ENCODE results near the gene CDKN2AIPNL.

The CDKN2AIPNL gene, protein sequence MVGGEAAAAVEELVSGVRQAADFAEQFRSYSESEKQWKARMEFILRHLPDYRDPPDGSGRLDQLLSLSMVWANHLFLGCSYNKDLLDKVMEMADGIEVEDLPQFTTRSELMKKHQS

DNA sequence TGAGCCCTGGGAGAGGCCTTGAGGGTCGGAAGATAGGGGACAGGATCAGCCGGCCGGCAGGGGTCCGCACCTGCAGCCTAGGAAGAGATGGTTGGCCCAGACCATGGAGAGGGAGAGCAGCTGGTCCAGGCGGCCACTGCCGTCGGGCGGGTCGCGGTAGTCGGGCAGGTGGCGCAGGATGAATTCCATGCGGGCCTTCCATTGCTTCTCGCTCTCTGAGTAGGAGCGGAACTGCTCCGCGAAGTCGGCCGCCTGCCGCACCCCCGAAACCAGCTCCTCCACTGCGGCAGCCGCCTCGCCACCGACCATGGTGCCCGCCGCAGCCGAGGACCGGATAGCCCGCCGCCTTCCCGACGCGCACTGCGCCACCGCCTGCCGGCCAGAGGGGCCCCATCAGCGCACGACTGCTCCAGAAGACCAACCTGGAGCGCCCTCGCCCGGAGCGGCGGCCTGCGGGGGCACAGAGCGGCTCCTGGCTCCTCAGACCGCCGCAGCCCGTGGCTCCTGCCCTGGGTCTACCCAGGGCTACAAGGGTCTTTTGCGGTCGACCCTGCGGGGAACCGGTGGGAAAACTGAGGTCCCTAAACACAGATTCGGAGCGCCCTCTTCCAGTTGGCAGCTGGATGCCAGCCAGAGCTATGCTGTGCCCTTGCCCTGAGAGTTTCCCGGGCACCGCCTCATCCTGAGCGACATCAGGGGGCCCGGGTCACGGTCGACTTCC is at the start of gene CDKN2AIPNL:
Gene CDKN2AIPNL, minus strand, starts transcription at position 336 of the 721 bp plus-strand sequence. Its CDS starts 27 bp downstream, at position 309.
- peak; percentile 93 for DNase-seq

DNA sequence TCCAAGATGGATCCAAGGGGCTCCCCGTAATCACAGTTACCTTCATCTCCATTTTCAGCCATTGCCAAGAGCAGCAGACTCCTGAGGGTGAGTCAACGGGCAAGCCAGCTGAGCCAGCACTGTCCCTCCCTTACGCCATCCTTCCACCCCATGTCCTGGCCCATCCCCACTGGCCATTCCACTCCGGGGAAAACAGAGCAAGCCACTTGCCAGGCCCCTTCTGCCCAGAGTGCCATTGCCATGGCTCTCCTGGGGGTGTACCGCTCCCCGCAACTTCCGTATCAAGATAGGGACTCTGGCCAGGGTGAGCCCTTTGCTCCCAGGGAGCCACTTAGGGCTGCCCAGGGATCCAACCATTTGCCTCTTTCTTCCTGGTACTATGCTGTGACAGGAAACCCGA is 48.9 kb upstream of the CDKN2AIPNL start:
- no peak for DNase-seq

DNA sequence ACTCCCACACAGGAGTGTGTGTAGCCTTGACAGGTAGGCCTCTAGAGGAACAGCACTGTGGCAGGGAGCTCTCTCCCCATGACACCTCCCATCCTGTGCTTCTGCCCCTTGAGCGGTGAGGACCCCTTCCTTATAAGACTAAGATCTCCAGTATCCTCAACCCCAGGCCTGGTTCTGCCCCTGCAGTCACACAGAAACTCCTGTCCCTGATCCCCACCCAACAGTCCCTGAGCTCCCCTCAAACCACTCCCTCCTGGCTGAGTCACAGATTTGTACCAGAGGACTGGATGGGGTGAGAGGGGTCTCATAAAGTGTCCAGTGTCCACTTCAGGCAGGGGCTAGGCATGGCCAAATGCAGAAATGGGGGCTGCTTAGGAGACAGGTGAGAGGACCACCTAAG is 47.8 kb upstream of the CDKN2AIPNL start:
- DNase-seq: no peak

DNA sequence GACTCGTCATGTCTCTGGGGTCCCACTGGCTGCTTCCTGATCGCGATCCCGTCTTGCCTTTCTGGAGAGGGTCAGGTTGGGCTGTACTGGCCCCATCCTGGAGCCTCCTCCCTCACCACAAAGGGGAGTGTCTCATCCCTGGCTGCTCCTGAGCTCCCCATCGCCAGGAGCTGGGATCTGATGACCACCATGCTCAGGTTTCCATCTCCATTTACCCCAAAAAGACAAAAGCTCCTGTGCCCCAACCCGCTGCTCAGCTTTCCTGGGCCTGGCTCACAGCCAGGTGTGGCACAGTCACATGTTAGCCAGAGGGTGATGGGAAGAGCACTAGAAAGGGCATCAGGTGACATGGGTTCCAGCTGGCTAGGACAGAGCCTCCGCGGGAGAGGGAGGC is 47.3 kb upstream of the CDKN2AIPNL start:
- DNase-seq: no peak

DNA sequence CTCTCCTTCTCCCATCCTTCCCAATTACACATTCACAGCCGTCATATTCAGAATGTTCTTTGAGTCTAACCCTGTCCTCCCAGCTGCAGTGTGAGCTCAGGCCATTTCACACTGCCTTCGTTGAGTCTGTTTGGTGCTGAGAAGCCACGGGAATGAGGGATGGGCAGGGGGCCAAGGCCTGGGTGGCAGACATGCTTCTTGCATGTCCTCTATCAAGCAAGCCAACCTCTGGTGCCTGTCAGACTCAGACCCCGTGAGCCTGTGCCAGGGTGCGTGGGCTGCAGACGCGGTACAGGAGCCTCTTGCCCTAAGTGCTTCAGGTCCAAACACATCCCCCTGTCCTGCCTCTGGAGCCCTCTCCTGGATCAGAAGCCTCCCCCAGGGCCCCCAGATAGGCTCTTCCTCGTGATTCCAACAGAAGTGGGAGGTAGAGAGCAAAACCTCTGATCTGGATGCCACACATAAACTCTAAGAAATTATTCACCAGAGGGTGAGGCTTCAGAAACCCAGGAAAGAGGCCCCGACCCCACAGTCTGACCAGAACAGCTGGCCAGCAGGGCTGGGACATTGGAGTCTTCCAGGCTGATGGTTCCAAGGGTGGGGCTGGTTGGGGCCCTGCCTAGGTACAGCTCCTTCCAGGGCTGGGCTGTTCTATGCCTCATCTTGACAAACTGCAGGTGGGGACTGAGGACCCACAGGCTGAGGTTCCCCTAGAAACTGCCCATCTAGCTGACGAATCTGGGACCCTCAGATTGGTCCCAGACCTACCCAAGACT is 46.7 kb upstream of the CDKN2AIPNL start:
- no peak for DNase-seq

DNA sequence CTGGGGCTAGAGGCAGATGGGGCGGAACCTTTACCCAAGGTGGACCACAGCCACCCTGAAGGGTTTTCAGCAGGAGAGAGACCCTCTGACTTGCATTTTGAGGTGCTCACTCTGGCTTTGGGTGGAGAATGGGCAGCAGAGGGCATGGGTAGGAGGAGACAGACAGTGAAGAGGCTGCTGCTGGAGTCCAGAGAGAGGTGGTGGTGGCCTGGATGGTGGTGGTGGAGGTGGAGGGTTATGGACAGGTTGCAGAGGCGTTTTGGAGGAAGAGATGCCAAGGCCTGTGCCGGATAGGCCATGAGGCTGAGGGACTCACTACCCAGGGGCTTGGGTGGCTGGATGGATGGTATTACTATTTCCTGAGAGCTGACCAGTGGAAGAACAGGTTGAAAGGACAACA is 46.1 kb upstream of the CDKN2AIPNL start:
- no peak for DNase-seq

DNA sequence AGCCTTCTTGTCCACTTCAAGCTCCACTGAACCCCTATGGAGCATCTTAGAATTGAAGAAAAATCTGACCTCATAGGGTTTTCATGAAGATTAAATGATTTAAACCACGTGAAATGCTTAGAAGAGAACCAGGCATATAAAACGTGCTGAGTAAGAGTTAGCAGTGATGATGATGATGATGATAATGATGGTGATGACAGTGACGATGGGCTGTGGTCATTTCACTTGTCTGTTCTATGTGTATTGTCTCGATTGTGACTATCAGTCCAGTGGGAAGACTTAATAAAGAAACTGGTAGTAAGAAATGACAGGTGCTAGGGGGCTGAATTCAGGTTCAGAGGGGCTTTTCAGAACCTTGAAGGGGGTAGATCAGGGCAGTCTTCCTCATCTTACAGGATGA is 45.1 kb upstream of the CDKN2AIPNL start:
- no peak for DNase-seq

DNA sequence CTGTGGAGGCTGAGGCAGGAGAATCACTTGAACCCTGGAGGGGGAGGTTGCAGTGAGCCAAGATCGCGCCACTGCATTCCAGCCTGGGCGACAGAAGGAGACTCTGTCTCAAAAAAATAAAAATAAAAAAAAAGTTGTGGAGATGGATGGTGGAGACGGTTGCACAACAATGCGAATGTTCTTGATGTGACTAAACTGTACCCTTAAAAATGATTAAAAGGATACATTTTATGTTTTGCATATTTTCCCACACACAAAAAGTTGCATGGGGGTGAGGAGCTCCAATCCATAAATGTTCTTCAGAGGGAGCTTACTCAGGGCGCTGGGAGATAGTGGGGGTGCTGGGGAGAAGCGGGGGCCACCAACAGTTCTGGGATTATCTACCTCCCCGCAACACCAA is 43.8 kb upstream of the CDKN2AIPNL start:
- no peak for DNase-seq

DNA sequence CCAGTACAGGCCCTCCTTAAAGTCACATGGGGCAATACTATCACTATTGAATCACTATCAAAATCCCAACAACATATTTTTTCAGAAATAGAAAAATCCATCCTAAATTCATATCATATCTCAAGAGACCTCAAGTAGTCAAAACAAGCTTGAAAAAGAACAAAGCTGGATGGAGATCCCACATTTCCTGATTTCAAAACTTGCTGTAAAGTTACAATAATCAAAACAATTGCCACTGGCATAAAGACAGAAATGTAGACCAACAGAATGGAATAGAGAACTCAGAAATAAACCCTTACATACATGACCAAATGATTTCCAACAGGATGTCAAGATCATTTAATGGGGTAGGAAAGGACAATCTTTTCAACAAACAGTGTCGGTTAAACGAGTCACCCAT is 41.3 kb upstream of the CDKN2AIPNL start:
- DNase-seq: no peak

DNA sequence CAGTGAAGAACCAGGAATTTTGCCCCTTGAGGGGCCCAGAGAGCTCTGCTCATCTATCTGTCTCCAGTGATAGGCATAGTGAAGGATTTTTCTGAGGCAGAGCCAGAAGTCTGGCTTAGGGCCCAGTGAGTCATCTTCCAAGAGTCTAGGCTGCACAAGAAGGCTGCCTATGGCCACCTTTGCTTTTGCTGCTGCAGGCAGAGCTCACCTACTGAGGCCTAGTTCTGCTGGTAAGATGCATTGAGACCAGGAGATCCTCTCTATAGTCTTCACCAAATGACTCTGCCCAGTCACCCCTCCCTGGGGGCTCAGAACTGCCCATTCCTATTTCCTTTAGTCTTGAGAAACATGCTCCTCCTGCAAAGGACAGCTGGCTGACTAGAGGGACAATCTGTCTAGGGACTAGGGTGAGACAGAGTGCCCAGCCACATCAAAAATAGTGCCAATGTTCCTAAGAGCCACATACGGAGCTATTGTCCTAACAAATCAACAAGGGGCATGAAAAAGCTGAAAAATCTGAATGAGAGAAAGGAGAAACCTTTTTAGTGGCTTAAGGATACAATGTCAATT is 40.3 kb upstream of the CDKN2AIPNL start:
- no peak for DNase-seq

DNA sequence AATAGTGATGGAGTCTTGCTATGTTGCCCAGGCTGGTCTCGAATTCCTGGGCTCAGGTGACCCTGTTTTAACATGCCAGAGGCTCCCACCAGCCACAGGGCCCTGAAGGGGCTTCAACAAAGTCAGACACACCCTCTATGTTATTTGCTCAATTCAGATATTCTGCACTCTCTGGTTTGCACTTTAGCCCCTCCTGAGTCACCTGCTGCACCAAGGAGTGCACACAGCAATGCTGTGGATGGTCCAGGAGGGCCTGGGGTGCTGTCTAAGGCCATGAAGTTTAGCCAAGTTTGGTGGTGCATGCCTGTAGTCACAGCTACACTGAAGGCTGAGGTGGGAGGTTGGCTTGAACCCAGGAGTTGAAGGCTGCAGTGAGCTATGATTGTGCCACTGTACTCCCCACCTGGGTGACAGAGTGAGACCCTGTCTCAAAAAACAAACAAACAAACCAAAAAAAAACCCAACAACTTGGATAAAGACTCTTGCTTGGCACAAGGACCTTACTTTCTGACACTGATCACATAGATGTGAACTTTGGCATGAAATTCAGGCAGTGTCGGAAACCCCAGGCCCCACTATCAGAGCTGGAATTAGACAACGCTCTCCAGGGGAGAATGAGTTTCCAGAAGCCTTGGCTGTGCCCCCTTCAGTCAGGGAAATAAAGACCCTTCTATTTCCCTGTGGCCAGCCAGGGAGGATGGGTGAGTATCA is 39.7 kb upstream of the CDKN2AIPNL start:
- no peak for DNase-seq

DNA sequence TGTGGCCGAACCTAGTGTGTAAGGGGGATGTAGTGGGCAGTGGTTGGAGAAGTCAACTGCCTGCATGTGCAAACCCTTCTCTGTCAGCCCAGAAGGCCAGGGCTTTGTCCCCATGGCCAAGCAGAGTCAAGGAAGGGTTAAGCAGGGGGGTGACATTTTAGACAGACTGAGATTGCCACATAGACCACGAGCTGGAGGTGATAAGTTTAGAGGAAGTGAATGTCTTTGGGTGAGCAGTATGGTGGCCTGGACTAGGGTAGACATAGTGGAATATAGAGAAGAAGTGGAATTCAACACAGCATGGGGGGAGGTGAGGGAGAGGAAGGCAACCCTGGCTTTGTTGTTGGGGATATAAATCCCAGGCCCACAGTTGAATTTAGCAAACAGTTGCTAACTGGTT is 38.7 kb upstream of the CDKN2AIPNL start:
- no peak for DNase-seq

DNA sequence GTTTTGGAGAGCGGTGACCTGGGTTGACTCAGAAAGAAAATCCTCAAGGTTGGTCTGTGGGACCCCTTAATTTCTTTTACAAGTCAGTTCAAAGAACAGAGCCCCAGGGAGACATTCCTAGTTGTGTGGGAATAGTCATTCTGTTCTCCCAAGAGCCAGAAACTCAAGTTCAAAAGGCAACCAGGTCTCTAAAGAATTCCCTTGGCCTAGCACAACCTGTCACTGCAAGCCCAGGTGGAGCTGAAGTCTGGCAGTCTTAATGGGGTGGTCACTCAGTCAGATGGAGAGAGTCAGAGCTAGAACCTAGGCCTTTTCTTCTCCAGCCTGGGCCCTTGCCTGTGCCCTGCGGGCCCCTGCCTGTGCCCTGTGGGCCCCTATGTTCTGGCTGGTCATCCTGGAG is 37.5 kb upstream of the CDKN2AIPNL start:
- DNase-seq: no peak

DNA sequence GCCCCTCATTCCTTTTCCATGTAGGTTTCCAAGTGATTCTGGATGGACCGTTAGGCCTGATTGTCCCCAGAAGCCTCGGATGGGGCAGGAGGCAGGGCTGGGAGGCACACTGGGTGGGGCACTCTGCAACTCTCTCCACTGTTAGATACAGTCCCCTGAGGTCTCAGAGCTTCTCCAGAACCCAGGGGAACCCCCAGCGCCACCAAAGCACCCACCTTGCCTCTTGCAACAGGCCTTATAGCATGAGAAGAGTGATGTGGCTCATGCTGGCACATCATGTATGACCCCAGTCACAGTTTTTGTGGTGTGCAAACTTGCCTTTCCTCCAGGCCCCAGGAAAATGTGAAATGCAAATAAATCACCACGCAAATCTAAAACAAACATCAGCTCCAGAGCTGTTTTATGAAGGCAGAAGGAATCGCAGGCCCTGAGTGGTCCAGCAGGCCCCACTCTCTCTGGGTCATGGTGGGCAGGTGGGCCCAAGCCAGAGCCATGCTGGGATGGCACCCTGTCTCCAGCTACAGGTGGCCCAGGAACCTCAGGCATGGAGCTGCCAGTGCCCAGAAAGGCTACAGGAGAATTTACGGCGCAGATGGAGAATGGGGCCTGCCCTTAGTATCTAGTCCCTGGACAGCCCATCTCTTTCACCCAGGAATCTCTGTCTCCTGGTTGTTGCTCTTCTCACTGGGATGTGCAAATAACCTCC is 36.3 kb upstream of the CDKN2AIPNL start:
- DNase-seq: no peak

DNA sequence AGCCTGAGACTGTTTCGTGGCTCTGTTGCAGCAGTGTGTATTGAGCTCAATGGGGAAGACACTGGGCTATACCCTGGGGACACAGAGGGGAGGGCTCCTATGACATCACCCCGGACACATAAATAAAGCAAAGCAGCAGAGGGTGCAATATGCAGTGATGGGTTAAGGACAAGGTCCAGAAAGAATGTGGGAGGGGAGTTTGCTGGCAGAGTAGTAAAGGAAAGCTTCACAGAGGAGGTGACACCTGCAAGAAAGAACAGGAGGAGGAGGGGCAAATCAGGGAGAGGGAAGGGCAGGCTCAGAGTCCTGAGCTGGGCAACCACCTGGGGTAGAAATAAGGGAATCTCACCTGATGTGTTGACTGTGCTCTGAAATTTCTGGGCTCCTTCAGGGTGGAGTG is 35.3 kb upstream of the CDKN2AIPNL start:
- no peak for DNase-seq

DNA sequence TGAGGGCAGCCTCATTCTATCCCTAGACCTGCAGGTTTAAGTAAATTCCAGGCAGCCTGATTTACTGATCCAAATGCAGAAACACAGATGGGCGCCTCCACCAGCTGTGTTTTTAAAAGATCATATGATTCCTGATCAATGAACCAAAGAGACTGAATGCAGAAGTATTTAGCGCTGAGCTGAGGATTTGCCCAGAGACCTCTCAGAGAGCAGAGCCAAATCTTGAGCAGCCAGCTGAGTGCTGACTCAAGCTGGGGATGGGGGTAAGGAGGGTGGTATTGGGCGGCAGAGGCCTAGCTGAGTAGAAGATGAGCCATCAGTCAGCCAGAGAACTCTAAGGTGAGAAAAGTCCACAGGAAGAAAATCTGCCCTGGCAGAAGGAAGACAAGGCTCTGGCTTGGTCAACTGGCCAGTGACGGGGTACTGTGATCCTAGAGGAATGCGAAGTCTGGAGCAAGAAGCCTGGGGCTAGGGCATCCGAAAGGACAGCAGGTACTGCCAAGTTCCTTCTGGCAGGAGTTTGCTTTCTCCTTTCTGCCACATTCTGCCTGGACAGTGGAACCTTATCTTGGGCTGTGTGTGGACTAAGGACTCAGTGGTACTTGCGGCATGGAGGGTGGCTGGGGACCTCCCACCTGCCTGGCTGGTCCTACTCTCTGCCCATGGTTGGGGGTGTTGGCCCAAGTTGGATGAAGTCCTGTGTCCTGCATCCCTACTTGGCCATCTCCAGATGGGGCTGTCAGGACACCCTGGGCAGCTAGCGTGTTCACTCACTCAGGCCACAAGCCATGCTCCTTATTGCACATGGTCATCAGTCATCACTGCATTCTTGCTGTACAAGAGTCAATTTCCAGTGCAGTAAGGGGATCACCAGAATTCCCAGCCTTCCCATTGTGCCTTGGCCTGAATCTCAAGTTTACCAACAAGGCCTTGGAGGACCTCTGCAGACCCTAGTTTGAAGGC is 34.5 kb upstream of the CDKN2AIPNL start:
- DNase-seq: no peak

DNA sequence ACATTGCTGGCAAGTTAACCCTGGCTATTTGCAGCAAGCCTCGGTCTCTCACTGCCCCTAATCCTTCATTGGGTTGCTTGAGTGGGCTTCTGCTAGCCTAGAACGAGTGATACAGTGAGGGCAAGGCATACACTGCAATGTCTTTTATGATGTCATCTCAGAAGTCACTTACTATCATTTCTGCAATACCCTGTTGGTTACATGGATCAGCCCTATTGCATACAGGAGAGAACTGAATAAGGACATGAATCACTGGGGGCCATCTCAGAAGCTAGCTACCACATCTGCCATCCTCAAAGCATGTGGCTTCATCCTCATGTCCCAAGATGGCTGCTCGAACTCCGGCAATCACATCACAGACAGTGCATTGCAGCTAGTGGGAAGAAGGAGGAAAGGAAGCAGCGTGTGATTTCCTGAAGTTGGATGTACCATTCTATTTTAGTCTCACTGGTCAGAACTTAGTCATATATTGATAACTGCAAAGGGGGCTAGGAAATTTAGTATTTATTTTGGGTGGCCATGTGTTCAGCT is 33.3 kb upstream of the CDKN2AIPNL start:
- no peak for DNase-seq

DNA sequence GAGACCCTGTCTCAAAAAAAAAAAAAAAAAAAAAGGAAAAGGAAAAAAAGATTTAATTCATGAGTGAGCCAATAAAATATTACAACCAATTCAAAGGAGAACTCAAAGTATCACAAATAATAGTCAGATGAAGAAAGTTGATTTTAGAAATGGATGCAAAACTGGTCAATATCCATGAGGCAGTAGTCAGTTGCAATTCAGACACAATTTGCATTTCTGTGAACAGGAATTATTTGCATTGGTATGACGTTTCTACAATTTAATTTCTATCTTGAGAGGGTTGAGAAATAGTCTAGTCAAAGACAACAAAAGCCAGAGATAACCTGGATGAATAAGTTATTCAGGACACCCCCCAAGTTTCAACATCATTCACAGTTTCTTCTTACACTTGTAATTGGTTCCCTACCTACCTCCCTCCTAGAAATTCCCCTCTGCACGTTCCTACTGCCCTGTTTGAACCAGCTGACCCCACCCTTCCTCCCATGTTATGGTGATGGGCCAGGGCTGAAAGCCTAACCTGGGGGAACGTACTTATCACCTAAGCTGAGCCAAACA is 28.6 kb upstream of the CDKN2AIPNL start:
- DNase-seq: no peak

DNA sequence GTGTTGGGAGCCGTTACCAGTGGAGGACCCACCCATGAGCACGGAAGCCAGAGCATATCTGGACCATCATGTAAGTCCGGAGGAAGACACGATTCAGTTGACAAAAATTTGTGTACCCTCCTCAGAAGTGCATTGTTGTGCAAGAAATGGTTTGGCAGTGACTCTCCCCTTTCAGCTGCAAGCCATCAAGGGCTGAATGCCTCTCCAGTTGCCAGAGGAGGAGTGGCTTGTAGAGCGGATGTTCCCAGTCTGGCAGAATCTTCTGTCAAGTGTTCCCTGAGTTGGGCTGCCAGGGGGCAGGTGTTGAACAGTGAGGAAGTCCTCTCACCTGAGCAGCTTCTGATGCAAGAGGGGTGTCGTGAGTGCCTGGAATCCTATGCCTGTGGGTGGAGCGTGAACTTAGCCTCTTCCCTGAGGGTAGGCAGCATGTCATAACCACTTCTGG is 27.6 kb upstream of the CDKN2AIPNL start:
- no peak for DNase-seq

DNA sequence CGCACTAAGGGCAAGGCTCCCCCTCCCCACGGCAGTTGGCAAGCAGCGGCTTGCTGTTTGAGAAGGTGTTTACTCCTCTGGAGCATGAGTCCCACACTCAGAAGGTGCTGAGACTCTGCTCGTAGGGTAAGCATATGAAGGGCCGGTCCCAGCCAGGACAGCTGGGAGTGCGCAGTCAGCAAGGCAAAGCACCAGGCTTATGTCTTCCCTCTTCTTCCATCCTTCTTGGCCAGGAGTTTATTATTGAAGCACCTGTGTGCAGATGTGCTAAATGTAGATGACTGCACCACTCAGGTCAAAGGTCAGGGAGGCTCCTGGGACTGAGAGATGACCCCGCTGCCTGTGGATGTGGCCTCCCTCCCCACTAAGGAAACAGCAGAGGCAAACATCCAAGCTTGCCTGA is 27.0 kb upstream of the CDKN2AIPNL start:
- no peak for DNase-seq
